Loucy (cell line): ENCODE results near the gene FAM229B.

Source experiments
- H2AFZ ChIP-seq: fragments of 200-600 bp; sonication (generic); 2 replicates; pipeline ENCODE4 v1.6.0; 2016; ENCODE audit warnings: antibody characterized with exemption, mild to moderate bottlenecking, low read length, moderate library complexity
- H3F3A ChIP-seq: fragments of 200-600 bp; 2 replicates; pipeline ENCODE4 v1.6.0; 2016; ENCODE audit warnings: antibody characterized with exemption, low read depth, mild to moderate bottlenecking
- H3K27me3 ChIP-seq: fragments of 200-600 bp; sonication (generic); 2 replicates; pipeline ENCODE4 v1.6.1; 2014; ENCODE audit warnings: low read length, mild to moderate bottlenecking; ENCODE audit not compliant: insufficient read depth, poor library complexity, severe bottlenecking
- H3K36me3 ChIP-seq: fragments of 200-600 bp; sonication (generic); 2 replicates; pipeline ENCODE4 v1.6.1; 2016; ENCODE audit warnings: low read length; ENCODE audit not compliant: insufficient read depth
- H3K4me1 ChIP-seq: fragments of 200-600 bp; sonication (generic); 2 replicates; pipeline ENCODE4 v1.5.1; 2014; ENCODE audit warnings: low read length, mild to moderate bottlenecking; ENCODE audit not compliant: insufficient read depth, poor library complexity, severe bottlenecking
- H3K4me2 ChIP-seq: fragments of 200-600 bp; sonication (generic); 2 replicates; pipeline ENCODE4 v1.6.0; 2014; ENCODE audit warnings: antibody characterized with exemption, low read length, low read depth, mild to moderate bottlenecking; ENCODE audit not compliant: poor library complexity, severe bottlenecking
- H3K4me3 ChIP-seq: fragments of 200-600 bp; sonication (generic); 2 replicates; pipeline ENCODE4 v1.5.1; 2014; ENCODE audit warnings: low read length, mild to moderate bottlenecking, mixed read lengths; ENCODE audit not compliant: poor library complexity, severe bottlenecking
- H3K79me2 ChIP-seq: fragments of 200-600 bp; sonication (generic); 2 replicates; pipeline ENCODE4 v1.6.1; 2014; ENCODE audit warnings: low read length; ENCODE audit not compliant: insufficient read depth
- H3K9ac ChIP-seq: fragments of 200-600 bp; sonication (generic); 2 replicates; pipeline ENCODE4 v1.6.0; 2014; ENCODE audit warnings: mild to moderate bottlenecking, low read depth, low read length, moderate library complexity; ENCODE audit not compliant: poor library complexity, severe bottlenecking
- H3K9me2 ChIP-seq: fragments of 200-600 bp; sonication (generic); replicated peaks from 2 replicates; pipeline ENCODE4 v1.6.1; 2016; ENCODE audit warnings: low read depth, low read length, mixed read lengths
- H3K9me3 ChIP-seq: fragments of 200-600 bp; sonication (generic); 2 replicates; pipeline ENCODE4 v1.6.1; 2014; ENCODE audit warnings: mild to moderate bottlenecking, antibody characterized with exemption, low read length, low read depth; ENCODE audit not compliant: insufficient read depth
- H4K20me1 ChIP-seq: fragments of 200-600 bp; sonication (generic); 2 replicates; pipeline ENCODE4 v1.6.0; 2014; ENCODE audit warnings: antibody characterized with exemption, low read length, mild to moderate bottlenecking; ENCODE audit not compliant: insufficient read depth, poor library complexity, severe bottlenecking
- EZH2phosphoT487 ChIP-seq: fragments of 200-600 bp; IDR thresholded peaks from 2 replicates; pipeline ENCODE4 v1.6.1; 2018; ENCODE audit warnings: antibody characterized with exemption, mild to moderate bottlenecking, moderate library complexity, borderline replicate concordance
- TF ChIP-seq, protein P1 (sequence below): fragments of 200-600 bp; sonication (generic); conservative IDR thresholded peaks from 2 replicates; pipeline ENCODE4 v1.5.1; 2014; ENCODE audit warnings: mild to moderate bottlenecking, antibody characterized with exemption, low read length

The FAM229B gene

DNA sequence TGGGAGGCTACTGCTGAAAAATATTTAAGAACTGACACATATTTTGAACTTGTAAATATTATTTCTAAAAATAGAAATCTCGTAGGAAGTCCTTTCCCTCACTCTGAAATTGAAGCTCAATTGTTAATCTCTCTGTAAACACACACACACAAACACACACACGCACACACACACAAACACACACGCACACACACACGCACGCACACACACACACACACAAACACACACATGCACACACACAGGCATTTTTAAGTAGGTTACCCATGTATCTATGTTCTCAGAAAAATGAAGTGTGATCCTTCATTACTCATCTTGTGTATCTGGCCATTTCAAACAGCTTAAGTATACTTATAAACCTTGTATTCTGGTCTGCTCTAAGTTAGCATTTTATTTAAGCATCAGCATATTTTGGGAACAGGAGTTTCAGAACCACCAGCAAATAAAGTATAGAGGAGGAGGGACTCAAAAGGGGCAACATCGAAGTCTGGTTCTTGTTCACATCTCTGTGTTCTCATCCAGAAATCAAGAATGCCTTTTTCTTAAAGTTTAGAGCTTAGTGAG is 21.9 kb upstream of the FAM229B start:
- Histone ChIP-seq H3K4me3 (no peak overlapping the region), H3F3A (no peaks in the 10 kb centered on the region), H4K20me1 (no peaks in the 10 kb centered on the region), H3K79me2 (no peaks in the 10 kb centered on the region), H3K9me3 (no peaks in the 10 kb centered on the region), H2AFZ (no peak overlapping the region), H3K9me2 (no peaks in the 10 kb centered on the region), H3K9ac (no peak overlapping the region), H3K27me3 (no peaks in the 10 kb centered on the region), H3K36me3 (no peaks in the 10 kb centered on the region), H3K4me2 (no peak overlapping the region), H3K4me1 (no peaks in the 10 kb centered on the region)
- TF ChIP-seq, protein P1, sequence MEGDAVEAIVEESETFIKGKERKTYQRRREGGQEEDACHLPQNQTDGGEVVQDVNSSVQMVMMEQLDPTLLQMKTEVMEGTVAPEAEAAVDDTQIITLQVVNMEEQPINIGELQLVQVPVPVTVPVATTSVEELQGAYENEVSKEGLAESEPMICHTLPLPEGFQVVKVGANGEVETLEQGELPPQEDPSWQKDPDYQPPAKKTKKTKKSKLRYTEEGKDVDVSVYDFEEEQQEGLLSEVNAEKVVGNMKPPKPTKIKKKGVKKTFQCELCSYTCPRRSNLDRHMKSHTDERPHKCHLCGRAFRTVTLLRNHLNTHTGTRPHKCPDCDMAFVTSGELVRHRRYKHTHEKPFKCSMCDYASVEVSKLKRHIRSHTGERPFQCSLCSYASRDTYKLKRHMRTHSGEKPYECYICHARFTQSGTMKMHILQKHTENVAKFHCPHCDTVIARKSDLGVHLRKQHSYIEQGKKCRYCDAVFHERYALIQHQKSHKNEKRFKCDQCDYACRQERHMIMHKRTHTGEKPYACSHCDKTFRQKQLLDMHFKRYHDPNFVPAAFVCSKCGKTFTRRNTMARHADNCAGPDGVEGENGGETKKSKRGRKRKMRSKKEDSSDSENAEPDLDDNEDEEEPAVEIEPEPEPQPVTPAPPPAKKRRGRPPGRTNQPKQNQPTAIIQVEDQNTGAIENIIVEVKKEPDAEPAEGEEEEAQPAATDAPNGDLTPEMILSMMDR, result no peak
- no peak for TF ChIP-seq EZH2phosphoT487

DNA sequence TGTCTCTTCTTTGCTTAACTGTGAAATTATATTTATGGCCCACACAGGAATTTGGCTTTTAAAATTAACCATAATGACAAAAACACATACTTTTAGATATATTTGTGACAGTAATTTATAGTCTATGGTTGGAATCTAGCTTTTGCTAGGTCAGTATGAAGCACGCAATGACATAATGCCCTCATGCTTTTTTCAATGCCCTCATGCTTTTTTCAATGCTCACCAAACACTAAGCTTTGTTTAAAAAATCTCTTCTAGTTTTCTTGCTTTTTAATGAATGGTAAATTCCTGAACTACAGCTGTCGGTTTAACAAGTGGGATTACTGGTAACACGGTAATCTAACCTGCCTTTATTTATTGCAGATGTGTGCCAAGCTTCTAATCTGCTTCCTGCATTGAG is 20.8 kb upstream of the FAM229B start:
- no peaks in the 10 kb centered on the region for H3K27me3 ChIP-seq
- TF ChIP-seq, protein P1, result no peak
- TF ChIP-seq EZH2phosphoT487, result no peak
- H3K36me3 ChIP-seq, result no peaks in the 10 kb centered on the region
- no peaks in the 10 kb centered on the region for H3K4me1 ChIP-seq
- no peaks in the 10 kb centered on the region for H3K9me3 ChIP-seq
- no peaks in the 10 kb centered on the region for H3K9me2 ChIP-seq
- H3K79me2 ChIP-seq, result no peaks in the 10 kb centered on the region
- H2AFZ ChIP-seq, result no peak overlapping the region
- H3K4me2 ChIP-seq, result no peak overlapping the region
- no peaks in the 10 kb centered on the region for H3F3A ChIP-seq
- H4K20me1 ChIP-seq, result no peaks in the 10 kb centered on the region
- no peak overlapping the region for H3K9ac ChIP-seq
- H3K4me3 ChIP-seq, result no peak overlapping the region

DNA sequence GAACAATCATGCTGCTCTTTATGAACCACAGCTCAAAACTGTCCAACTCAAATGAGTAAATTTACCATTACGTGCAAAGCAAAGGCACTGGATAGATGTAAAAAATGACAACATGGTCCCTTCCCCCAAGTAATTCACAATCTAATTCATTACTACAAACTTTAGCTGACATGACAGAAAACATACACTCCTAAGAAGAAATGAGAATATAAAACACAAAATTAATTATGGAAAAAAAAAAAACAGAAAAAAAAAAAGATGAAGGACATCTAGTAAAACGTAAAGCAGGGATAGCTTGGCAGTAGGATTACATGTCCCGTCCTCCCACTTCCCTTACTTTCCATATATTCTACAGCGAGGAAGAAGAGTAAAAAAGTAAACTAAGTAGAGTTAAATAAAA is 5.8 kb upstream of the FAM229B start:
- peaks cover 2% of the 10 kb centered on the region; the same call in 1 of the 2 replicates for H3K79me2 ChIP-seq
- H2AFZ ChIP-seq, result no peak overlapping the region
- H3K4me2 ChIP-seq, result no peak overlapping the region
- no peaks in the 10 kb centered on the region for H3K9me3 ChIP-seq
- no peaks in the 10 kb centered on the region for H3K9me2 ChIP-seq
- H3K36me3 ChIP-seq, result no peaks in the 10 kb centered on the region
- no peak overlapping the region for H3K4me3 ChIP-seq
- no peak overlapping the region for H3K9ac ChIP-seq
- H4K20me1 ChIP-seq, result peaks cover 4% of the 10 kb centered on the region
- no peaks in the 10 kb centered on the region for H3F3A ChIP-seq
- H3K4me1 ChIP-seq, result peaks cover 4% of the 10 kb centered on the region
- TF ChIP-seq, protein P1, result no peak
- no peak for TF ChIP-seq EZH2phosphoT487
- no peaks in the 10 kb centered on the region for H3K27me3 ChIP-seq
